ENCODE data around the gene ABI3BP. TPM values are rescaled to one million over a fixed set of nuclear protein-coding genes. Genes with fewer than 3 reads are reported as not detected.

ABI3BP gene
- total RNA-seq, 1 experiment from 2014 or later, result 0.15 TPM

- no peaks in the 10 kb centered on the region for H3K4me1 ChIP-seq (ENCODE audit: control insufficient read depth in 1 of 2, insufficient read depth in 2 of 2, low read length in 2 of 2)
- TF ChIP-seq SRF (IDR thresholded peaks at IDR 0.05; ENCODE audit: low read depth) (no peak), ELF1 (IDR thresholded peaks at IDR 0.05; ENCODE audit: borderline replicate concordance, low read depth) (no peak), ZNF274 (IDR thresholded peaks at IDR 0.05; ENCODE audit: low read depth, low read length) (no peak), EZH2phosphoT487 (IDR thresholded peaks at IDR 0.05; ENCODE audit: borderline replicate concordance) (no peak), POLR2AphosphoS5 (IDR thresholded peaks at IDR 0.05; ENCODE audit: low read depth, low read length) (no peak), ZFX (IDR thresholded peaks at IDR 0.05) (no peak), MAX (IDR thresholded peaks at IDR 0.05) (no peak), RAD21 (IDR thresholded peaks at IDR 0.05; ENCODE audit: low read depth) (no peak), POLR2A (IDR thresholded peaks at IDR 0.05; ENCODE audit: borderline replicate concordance, extremely low read depth, insufficient read depth, insufficient read length) (no peak)
- H3K9me3 ChIP-seq (ENCODE audit: control insufficient read depth in 1 of 2, insufficient read depth in 1 of 2, low read depth in 1 of 2, low read length in 2 of 2), result no peaks in the 10 kb centered on the region
- CTCF ChIA-PET, result interaction anchor here (0.7 to 1.0 kb wide), 3 partner anchors 18 to 452 kb away, joined by 3 read pairs; no protein-coding TSS in a partner anchor
- H4K20me1 ChIP-seq (ENCODE audit: insufficient read depth), result 0 out of 2 replicates have a peak, but pooled peaks cover 4% of the 10 kb centered on the region
- H3K4me3 ChIP-seq (replicated peaks in 1 of 2; ENCODE audit: low read depth in 1 of 2, low read length in 2 of 2), result no peak overlapping the region
- no TSS peak for BruUV-seq (replicated peaks)
- no peak overlapping the region for H3K4me2 ChIP-seq (ENCODE audit: low read length)
- DNase-seq (ENCODE audit: low read depth, low spot score), result no peak
- peaks cover 53% of the 10 kb centered on the region for H3K79me2 ChIP-seq (ENCODE audit: insufficient read depth, low read length)
- H3K36me3 ChIP-seq (ENCODE audit: control insufficient read depth in 1 of 2, insufficient read depth in 2 of 2, low read length in 2 of 2), result peaks cover 48 to 50% of the 10 kb centered on the region in 2 experiments
- H3K27ac ChIP-seq (ENCODE audit: low read depth, low read length), result no peak overlapping the region
- no peak for ATAC-seq
- no peaks in the 10 kb centered on the region for H3K9me2 ChIP-seq (ENCODE audit: insufficient read depth)
- POLR2A ChIA-PET, result no interaction called here
- RAD21 ChIA-PET (ENCODE audit: low non-redundant PET in 1 of 2, low total read pairs in 2 of 2, uncharacterized antibody in 2 of 2, unreplicated experiment in 2 of 2), result interaction anchor here in 1 of 2 experiments (0.8 kb wide), 1 partner anchor 140 kb away, joined by 3 read pairs; no protein-coding TSS in a partner anchor
- intact Hi-C loops (cut with micrococcal nuclease), result no loop called here
- no peak overlapping the region for H2AFZ ChIP-seq (ENCODE audit: low read depth, low read length, poor library complexity, severe bottlenecking)
- H3K27me3 ChIP-seq (ENCODE audit: insufficient read depth, low read length), result no peaks in the 10 kb centered on the region
- no peak overlapping the region for H3K9ac ChIP-seq (ENCODE audit: low read length)
Measured at GRCh38 chr3:100743535-100743934, 249.7 kb downstream of the ABI3BP start.

GRCh38 chr3:100740207-100740606 is 253.0 kb downstream of the ABI3BP start:
- Histone ChIP-seq H3K4me2 (ENCODE audit: low read length) (no peak overlapping the region), H2AFZ (ENCODE audit: low read depth, low read length, poor library complexity, severe bottlenecking) (no peak overlapping the region), H3K9ac (ENCODE audit: low read length) (no peak overlapping the region), H3K27ac (ENCODE audit: low read depth, low read length) (no peak overlapping the region), H4K20me1 (ENCODE audit: insufficient read depth) (peaks cover 4% of the 10 kb centered on the region; the same call in 1 of the 2 replicates), H3K36me3 (ENCODE audit: control insufficient read depth in 1 of 2, insufficient read depth in 2 of 2, low read length in 2 of 2) (peaks cover 50 to 57% of the 10 kb centered on the region in 2 experiments), H3K4me1 (ENCODE audit: control insufficient read depth in 1 of 2, insufficient read depth in 2 of 2, low read length in 2 of 2) (no peaks in the 10 kb centered on the region), H3K4me3 (replicated peaks in 1 of 2; ENCODE audit: low read depth in 1 of 2, low read length in 2 of 2) (no peak overlapping the region), H3K9me3 (ENCODE audit: control insufficient read depth in 1 of 2, insufficient read depth in 1 of 2, low read depth in 1 of 2, low read length in 2 of 2) (no peaks in the 10 kb centered on the region), H3K79me2 (ENCODE audit: insufficient read depth, low read length) (peaks cover 78% of the 10 kb centered on the region), H3K9me2 (ENCODE audit: insufficient read depth) (no peaks in the 10 kb centered on the region), H3K27me3 (ENCODE audit: insufficient read depth, low read length) (no peaks in the 10 kb centered on the region)
- ChIA-PET RAD21 (ENCODE audit: low non-redundant PET in 1 of 2, low total read pairs in 2 of 2, uncharacterized antibody in 2 of 2, unreplicated experiment in 2 of 2) (no interaction called here), CTCF (interaction anchor here (1.2 kb wide), 1 partner anchor 13 kb away, joined by 3 read pairs; no protein-coding TSS in a partner anchor), POLR2A (no interaction called here)
- no TSS peak for BruUV-seq (replicated peaks)
- TF ChIP-seq CTCF (IDR thresholded peaks at IDR 0.05 in 2 of 3, conservative IDR thresholded peaks at IDR 0.05 in 1 of 3; ENCODE audit: borderline replicate concordance in 1 of 3, insufficient read depth in 1 of 3, low read depth in 2 of 3, low read length in 2 of 3) (no peak), RAD21 (IDR thresholded peaks at IDR 0.05; ENCODE audit: low read depth) (no peak), CEBPB (IDR thresholded peaks at IDR 0.05; ENCODE audit: low read depth) (no peak), ZFX (IDR thresholded peaks at IDR 0.05) (no peak), POLR2AphosphoS5 (IDR thresholded peaks at IDR 0.05; ENCODE audit: low read depth, low read length) (no peak), JUND (IDR thresholded peaks at IDR 0.05) (no peak)
- intact Hi-C loops (cut with micrococcal nuclease), result no loop called here
- ATAC-seq, result no peak
- no peak for DNase-seq (ENCODE audit: low read depth, low spot score)
